Left ventricle myocardium superior (tissue), 1 donor: ENCODE results near the gene ZNF117. TPM values are rescaled to one million over a fixed set of nuclear protein-coding genes. Genes with fewer than 3 reads are reported as not detected.
A peak's percentile ranks its signal among the peaks of the same experiment; 100 is the strongest.
"Not testable (repeated sequence)": the region's sequence is repeated elsewhere in the genome, so short reads cannot be mapped to it uniquely, and the experiment has no call there.

Source experiments
- ATAC-seq: fragments of 200-7000 bp; cut with Tn5 transposase; one replicate; pipeline ENCODE4 v1.9.1; 2020; ENCODE audit warnings: mild to moderate bottlenecking, moderate library complexity
- DNase-seq: peaks from one replicate; pipeline ENCODE4 v3.0.0-alpha.2; 2020
- intact Hi-C: fragments of 100-400 bp; cut with micrococcal nuclease; formaldehyde crosslinking; loops from one replicate; pipeline ENCODE4 v1.11.0; 2022
- total RNA-seq: library from RNA; stranded (reverse); fragmentation: NEBNext Ultra II Directional; extraction: Animal tissue kit (Norgen Biotek cat#: 25700); gene quantifications from one replicate; pipeline ENCODE4 v1.2.1, GENCODE V29; 2021
- donor health status: DM: no; HTN: yes; CAD: no; lungs with severe emphysema.

The ZNF117 gene
- total RNA-seq, 1 donor from 2014 or later, result 2.8 TPM

DNA sequence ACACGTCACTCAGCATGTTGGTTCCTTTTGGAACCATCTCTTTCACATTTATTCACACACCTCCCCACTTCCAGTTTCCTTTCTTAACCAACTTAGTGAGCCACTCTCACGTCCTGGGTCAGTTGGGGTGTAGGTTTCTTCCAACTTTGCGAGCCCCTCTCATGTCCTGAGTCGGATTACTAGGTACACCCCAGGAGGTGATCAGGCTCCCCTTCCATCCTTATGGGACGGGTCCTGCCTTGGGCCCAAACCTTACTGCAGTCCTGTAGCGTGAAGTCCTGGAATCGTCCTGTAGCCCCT lies 8.0 kb upstream of the ZNF117 start:
- ATAC-seq (no peak), DNase-seq (no peak)
- intact Hi-C loops, result no loop called here

GRCh38 chr7:64997927-64998391 lies 7.1 kb upstream of the ZNF117 start:
- no peak for DNase-seq
- intact Hi-C loops, result no loop called here
- ATAC-seq, result peak; percentile 82

DNA sequence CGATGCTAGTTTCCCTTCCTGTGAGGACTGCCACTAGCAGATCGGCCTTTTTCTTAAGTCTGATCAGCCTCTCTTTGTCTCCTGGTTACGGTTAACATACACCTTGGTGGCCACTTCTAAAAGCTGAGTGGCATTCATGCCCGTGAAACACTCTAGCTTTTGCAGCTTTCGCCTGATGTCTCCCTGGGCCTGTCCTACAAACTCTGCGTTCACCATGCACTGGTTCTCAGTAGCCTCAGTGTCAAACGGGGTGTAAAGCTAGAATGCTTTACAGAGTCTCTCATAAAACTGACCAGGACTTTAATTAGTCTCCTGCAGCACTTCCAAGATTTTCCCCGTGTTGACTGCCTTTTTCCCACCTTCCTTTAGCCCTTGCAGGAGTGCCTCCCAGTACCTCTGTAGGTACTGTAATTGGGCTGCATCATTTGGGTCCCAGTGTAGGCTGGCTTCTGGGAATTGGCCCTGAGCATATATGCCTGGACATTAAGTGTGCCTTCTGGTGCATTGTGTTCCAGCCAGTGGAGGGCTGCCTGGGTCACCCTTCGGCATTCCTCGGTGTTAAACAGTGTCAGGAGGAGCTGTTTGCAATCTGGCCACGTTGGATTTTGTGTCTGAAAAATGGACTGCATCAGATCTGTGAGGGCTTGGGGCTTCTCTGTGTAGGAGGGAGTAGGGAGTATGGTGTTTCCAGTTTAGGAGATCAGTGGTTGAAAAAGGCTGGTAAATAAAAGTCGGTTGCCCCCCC lies 6.5 kb upstream of the ZNF117 start:
- peak; percentile 80 for ATAC-seq
- intact Hi-C loops, result no loop called here
- no peak for DNase-seq

DNA sequence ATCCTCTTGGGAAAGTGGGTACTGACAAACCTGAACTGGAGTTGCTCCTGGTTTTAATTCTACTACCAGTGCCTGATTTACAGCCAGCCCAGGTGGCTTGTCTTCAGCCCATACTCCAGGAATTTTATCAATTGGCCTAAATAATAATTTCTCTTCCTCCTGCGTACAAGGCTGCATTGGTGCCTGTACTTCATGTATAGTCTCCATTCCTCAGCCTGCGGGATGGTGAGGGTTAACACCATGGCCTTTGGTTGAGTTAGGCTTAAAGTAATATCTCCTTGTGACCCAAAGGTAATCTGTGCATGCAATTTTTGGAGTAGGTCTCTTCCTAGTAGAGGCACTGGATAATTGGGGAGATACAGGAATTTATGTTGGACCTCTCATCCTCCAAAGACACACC lies 5.5 kb upstream of the ZNF117 start:
- intact Hi-C loops, result no loop called here
- no peak for DNase-seq
- ATAC-seq, result no peak

- no peak for ATAC-seq
- intact Hi-C loops, result no loop called here
These were observed 3.1 kb upstream of the ZNF117 start for GRCh38 chr7:64993901-64994300.

DNA sequence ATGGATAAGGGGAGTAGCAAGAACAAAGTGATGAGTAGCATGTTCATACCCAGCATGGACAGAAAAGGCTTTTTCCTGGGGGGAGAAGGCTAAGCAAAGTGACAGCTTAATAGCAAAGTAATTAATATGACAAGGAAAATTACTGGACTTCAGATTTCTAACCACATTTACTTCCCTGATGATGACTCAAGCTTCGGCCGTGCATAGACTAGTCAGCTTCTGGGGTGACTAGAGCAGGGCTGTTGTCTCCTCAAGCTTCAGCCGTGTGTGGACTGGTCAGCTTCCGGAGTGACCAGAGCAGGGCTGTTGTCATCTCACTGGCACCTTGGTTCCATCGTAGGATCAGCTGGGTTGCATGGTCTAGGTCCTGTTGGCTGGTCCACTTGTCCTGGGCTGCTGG lies 2.1 kb upstream of the ZNF117 start:
- intact Hi-C loops, result no loop called here
- DNase-seq, result no peak
- ATAC-seq, result no peak

More at GRCh38 chr7:64993901-64994300, 3.1 kb upstream of the ZNF117 start:
- DNase-seq, result no peak

DNA sequence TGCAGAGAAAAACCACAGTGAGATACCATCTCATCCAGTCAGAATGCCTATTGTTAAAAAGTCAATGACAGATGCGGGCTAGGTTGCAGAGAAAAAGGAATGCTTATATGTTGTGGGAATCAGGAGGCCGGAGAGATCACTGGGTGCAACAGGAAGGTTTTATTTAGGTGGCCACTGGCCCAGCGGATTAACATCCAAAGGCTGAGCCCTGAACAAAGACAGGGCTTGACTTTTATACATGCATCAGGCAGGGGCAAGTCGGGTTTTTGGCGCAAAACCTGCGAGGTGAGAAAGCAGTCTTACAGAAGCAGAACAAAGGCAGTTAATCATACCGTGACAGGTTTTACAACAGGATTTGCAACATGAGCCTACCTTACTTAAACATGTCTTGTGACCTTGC lies 620 bp downstream of the ZNF117 start:
- intact Hi-C loops, result no loop called here
- no peak for ATAC-seq
- DNase-seq, result no peak

DNA sequence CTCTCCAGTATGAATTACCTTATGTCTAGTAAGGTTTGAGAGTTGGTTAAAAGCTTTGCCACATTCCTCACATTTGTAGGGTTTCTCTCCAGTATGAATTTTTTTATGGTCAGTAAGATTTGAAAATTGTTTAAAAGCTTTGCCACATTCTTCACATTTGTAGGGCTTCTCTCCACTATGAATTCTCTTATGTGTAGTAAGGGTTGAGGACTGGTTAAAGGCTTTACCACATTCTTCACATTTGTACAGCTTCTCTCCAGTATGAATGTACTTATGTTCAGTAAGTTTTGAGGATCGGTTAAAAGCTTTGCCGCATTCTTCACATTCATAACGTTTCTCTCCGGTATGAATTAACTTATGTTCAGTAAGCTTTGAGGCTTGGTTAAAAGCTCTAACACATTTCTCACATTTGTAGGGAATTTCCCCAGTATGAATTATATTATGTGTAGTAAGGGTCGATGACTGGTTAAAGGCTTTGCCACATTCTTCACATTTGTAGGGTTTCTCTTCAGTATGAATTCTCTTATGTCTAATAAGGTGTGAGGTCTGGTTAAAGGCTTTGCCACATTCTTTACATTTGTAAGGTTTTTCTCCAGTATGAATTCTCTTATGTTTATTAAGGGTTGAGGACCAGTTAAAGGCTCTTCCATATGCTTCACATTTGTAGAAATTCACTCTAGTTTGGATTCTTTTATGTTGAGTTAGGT lies 12.2 kb downstream of the ZNF117 start:
- ATAC-seq, result no peak
- no peak for DNase-seq
- intact Hi-C loops, result no loop called here

DNA sequence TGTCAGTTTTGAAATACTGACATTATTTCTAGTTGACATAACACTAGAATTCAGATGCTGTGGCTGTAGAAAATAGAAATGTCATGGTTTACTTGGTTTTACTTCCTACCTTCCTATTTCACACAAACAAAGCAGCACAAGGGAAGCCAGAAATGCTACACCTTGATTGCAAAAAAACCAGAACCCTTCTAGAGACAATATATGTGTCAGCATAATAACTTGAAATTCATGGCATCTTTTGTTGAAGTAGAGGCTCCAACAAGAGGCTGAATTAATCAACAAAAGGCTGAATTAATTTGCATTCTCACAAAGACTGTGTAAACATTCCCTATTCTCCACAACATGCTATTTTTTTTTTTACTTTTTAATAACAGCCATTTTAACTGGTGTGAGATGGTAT lies 25.2 kb downstream of the ZNF117 start:
- no peak for ATAC-seq
- intact Hi-C loops, result no loop called here
- DNase-seq, result no peak

- ATAC-seq, result no peak
- intact Hi-C loops, result no loop called here
- DNase-seq, result no peak
These were observed 31.6 kb downstream of the ZNF117 start for GRCh38 chr7:64959072-64959747.

DNA sequence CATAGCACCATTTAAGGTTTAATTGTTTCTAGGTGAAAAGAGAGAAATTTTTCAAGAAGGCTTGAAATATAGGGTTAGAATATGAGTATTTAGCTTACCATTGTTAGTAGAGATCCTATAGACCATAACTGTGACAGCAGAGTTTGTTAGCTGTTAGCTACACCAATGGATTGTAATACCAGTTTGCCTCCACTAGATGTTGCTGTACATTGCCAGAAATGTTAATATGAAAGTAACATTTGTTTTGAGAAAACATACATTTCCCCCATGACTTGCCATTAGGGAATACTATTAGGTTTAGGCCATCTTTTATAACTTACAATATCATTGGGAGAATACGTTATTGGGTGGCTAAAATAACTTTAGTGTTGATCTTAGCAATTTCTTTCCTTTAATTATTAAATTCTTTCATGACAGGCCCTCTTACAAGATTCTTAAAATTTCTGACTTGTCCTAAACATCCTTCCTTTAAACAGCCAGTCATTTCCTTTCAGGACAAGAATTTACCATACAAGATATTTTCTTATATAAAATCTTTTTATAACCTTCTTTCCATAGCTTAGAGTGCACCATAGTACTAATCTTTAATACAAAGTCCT lies 39.5 kb downstream of the ZNF117 start:
- ATAC-seq (peak; percentile 45), DNase-seq (no peak)
- intact Hi-C loops, result loop anchor here (5.0 kb wide), 1 partner anchor 356 kb away; no protein-coding TSS in a partner anchor

- intact Hi-C loops, result loop anchor here (5.0 kb wide), 1 partner anchor 357 kb away; no protein-coding TSS in a partner anchor
- not testable (repeated sequence) for DNase-seq, ATAC-seq
These were observed 40.2 kb downstream of the ZNF117 start for GRCh38 chr7:64950673-64951072.

- intact Hi-C loops, ATAC-seq, DNase-seq: not testable (repeated sequence)
These were observed 42.1 kb downstream of the ZNF117 start for GRCh38 chr7:64948774-64949173.

GRCh38 chr7:64947252-64948000 lies 43.4 kb downstream of the ZNF117 start:
- no peak for DNase-seq
- peak; percentile 51 for ATAC-seq
- intact Hi-C loops, result no loop called here

DNA sequence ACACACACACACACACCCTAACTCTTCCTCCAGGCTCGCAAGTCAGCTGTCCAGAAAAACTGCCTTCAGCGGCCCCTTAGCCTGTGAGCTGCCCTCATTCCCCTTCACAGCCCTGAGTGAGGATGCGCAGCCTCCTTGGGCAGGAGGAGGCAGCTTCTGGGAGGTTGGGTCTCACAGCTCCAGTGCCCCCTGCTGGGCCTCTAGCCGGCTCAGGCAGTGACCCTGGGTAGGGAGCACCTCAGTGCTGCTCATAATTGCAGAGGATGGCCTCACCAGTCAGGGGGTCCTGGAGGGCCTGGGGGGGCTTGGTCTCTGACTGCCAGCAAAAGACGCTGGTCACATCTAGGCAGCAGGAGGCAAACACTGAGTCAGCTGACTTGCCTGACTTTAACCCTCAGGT lies 44.1 kb downstream of the ZNF117 start:
- ATAC-seq (peak; percentile 36), DNase-seq (no peak)
- intact Hi-C loops, result no loop called here

DNA sequence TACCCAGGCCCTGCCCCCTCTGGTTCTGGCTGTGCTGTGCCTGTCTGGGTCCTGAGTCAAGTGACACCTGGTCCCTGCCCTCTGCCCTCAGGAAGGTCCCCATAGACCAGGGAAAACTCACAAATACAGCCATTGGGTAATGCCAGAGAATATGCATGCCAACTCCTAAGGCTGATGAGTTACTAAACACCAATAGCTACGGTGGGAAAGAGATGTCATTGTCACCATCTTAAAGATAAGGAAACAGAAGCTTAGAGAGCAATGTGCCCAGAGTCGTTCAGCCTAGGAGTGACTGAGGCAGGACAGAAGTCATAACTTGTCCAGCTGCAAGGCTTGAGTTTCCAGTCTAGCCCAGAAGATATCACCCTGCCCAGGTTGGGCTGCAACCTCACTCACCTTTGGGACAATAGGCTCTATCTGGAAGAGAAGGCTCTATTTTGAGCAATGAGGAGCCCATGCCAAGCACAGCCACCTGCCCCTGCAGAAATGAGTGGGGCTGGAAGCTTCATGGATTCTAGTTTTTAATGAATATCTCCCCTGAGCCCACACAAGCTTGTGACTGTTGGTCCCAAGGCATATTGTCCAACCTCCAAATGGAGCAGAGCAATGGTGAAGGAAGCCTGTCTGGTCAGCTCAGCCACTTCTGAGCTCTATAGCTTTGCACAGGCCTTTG lies 45.2 kb downstream of the ZNF117 start:
- intact Hi-C loops, result no loop called here
- DNase-seq, result no peak
- ATAC-seq, result no peak

GRCh38 chr7:64944667-64945502 lies 46.0 kb downstream of the ZNF117 start:
- intact Hi-C loops, ATAC-seq: not testable (repeated sequence)

DNA sequence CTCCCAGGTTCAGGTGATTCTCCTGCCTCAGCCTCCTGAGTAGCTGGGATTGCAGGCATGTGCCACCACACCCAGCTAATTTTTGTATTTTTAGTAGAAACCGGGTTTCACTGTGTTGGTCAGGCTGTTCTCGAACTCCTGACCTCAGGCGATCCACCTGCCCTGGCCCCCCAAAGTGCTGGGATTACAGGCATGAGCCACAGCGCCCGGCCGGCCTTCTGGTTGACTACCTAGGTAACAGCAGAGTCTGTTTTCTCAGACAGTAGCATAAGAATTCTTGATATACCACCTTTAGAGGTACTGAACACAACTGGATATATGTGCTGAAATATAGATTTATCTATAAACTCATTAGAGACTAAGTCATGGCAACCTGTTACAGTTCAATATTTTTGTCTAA lies 50.8 kb downstream of the ZNF117 start:
- DNase-seq, ATAC-seq, intact Hi-C loops: not testable (repeated sequence)

More at GRCh38 chr7:64944667-64945502, 46.0 kb downstream of the ZNF117 start:
- not testable (repeated sequence) for DNase-seq
